Measurements from ENCODE around the gene SCRG1.

Gene SCRG1

GRCh38 chr4:173397604-173398003 lies 1.3 kb downstream of the SCRG1 start:
- POLR2A ChIA-PET, result no interaction called here
- no peak overlapping the region for H3K27ac ChIP-seq (ENCODE audit: extremely low read depth, low read depth, low read length)
- CTCF ChIA-PET, result interaction anchor here (0.6 to 0.8 kb wide), 2 partner anchors 15 to 16 kb away, joined by 3 read pairs; no protein-coding TSS in a partner anchor
- TF ChIP-seq ZNF18 (tag by site-specific recombination; IDR thresholded peaks at IDR 0.05), result no peak
- no peak for TF ChIP-seq SALL2 (tag by site-specific recombination; IDR thresholded peaks at IDR 0.05; ENCODE audit: borderline replicate concordance)
- TF ChIP-seq ZNF777 (tag by site-specific recombination; IDR thresholded peaks at IDR 0.05; ENCODE audit: borderline replicate concordance), result no peak
- no peak for TF ChIP-seq ZNF701 (tag by site-specific recombination; IDR thresholded peaks at IDR 0.05)
- TF ChIP-seq ZBTB26 (tag by site-specific recombination; optimal IDR thresholded peaks at IDR 0.05), result no peak
- no peaks in the 10 kb centered on the region for H3K36me3 ChIP-seq (ENCODE audit: control insufficient read depth in 2 of 2, insufficient read depth in 1 of 2, low read length in 2 of 2)
- H3K4me3 ChIP-seq (ENCODE audit: low read depth, low read length), result no peak overlapping the region
- H3K4me1 ChIP-seq (ENCODE audit: control insufficient read depth, insufficient read depth, low read length), result no peaks in the 10 kb centered on the region
- H3K9me3 ChIP-seq (ENCODE audit: control insufficient read depth, insufficient read depth, low read depth, low read length), result no peaks in the 10 kb centered on the region

- Histone ChIP-seq H3K4me1 (ENCODE audit: control insufficient read depth, insufficient read depth, low read length) (no peaks in the 10 kb centered on the region), H3K27ac (ENCODE audit: extremely low read depth, low read depth, low read length) (no peak overlapping the region), H3K4me3 (ENCODE audit: low read depth, low read length) (no peak overlapping the region), H3K36me3 (ENCODE audit: control insufficient read depth in 2 of 2, insufficient read depth in 1 of 2, low read length in 2 of 2) (no peaks in the 10 kb centered on the region), H3K9me3 (ENCODE audit: control insufficient read depth, insufficient read depth, low read depth, low read length) (no peaks in the 10 kb centered on the region)
- CTCF ChIA-PET, result interaction anchor here (0.8 kb wide), 1 partner anchor 90 kb away, joined by 3 read pairs; no protein-coding TSS in a partner anchor
- TF ChIP-seq BCL6B (tag by site-specific recombination; IDR thresholded peaks at IDR 0.05), result no peak
- TF ChIP-seq ZNF404 (tag by site-specific recombination; IDR thresholded peaks at IDR 0.05), result no peak
- TF ChIP-seq ZNF248 (tag by site-specific recombination; IDR thresholded peaks at IDR 0.05), result no peak
- TF ChIP-seq ZNF23 (tag by site-specific recombination; IDR thresholded peaks at IDR 0.05; ENCODE audit: borderline replicate concordance), result no peak
- no peak for TF ChIP-seq ZNF302 (tag by site-specific recombination; IDR thresholded peaks at IDR 0.05; ENCODE audit: low read depth)
- TF ChIP-seq ZBTB10 (tag by site-specific recombination; IDR thresholded peaks at IDR 0.05), result no peak
- TF ChIP-seq ZNF280C (tag by site-specific recombination; IDR thresholded peaks at IDR 0.05), result no peak
- POLR2A ChIA-PET, result no interaction called here
Observed at GRCh38 chr4:173391701-173392100, 7.2 kb downstream of the SCRG1 start.

GRCh38 chr4:173386751-173387150 lies 12.2 kb downstream of the SCRG1 start:
- H3K36me3 ChIP-seq (ENCODE audit: control insufficient read depth in 2 of 2, insufficient read depth in 1 of 2, low read length in 2 of 2), result no peaks in the 10 kb centered on the region
- no peaks in the 10 kb centered on the region for H3K9me3 ChIP-seq (ENCODE audit: control insufficient read depth, insufficient read depth, low read depth, low read length)
- H3K4me1 ChIP-seq (ENCODE audit: control insufficient read depth, insufficient read depth, low read length), result no peaks in the 10 kb centered on the region
- no peak overlapping the region for H3K27ac ChIP-seq (ENCODE audit: extremely low read depth, low read depth, low read length)
- H3K4me3 ChIP-seq (ENCODE audit: low read depth, low read length), result no peak overlapping the region
- CTCF ChIA-PET, result no interaction called here
- POLR2A ChIA-PET, result no interaction called here
- TF ChIP-seq SP7 (tag by site-specific recombination; IDR thresholded peaks at IDR 0.05), result no peak
- no peak for TF ChIP-seq ZNF416 (tag by site-specific recombination; IDR thresholded peaks at IDR 0.05)
- no peak for TF ChIP-seq RBAK (tag by site-specific recombination; IDR thresholded peaks at IDR 0.05)
- TF ChIP-seq FEZF1 (tag by site-specific recombination; IDR thresholded peaks at IDR 0.05), result no peak
- no peak for TF ChIP-seq SETDB1 (IDR thresholded peaks at IDR 0.05; ENCODE audit: insufficient read length, low read length)
- TF ChIP-seq ZNF560 (tag by site-specific recombination; IDR thresholded peaks at IDR 0.05; ENCODE audit: borderline replicate concordance), result no peak
- TF ChIP-seq ZNF629 (tag by site-specific recombination; IDR thresholded peaks at IDR 0.05), result no peak
- no peak for TF ChIP-seq ZNF148 (tag by site-specific recombination; IDR thresholded peaks at IDR 0.05; ENCODE audit: borderline replicate concordance)
- no peak for TF ChIP-seq ZNF211 (tag by site-specific recombination; IDR thresholded peaks at IDR 0.05; ENCODE audit: low read depth)

All from HEK293 (cell line).